AML-193 (cell line): ENCODE data around the gene RPS6KA4.

ENCODE experiments used
- DNase-seq, 2 experiments: peaks; one replicate each; lab custom pipeline; 2025; lab: John Stamatoyannopoulos, UW

RPS6KA4 gene

DNA sequence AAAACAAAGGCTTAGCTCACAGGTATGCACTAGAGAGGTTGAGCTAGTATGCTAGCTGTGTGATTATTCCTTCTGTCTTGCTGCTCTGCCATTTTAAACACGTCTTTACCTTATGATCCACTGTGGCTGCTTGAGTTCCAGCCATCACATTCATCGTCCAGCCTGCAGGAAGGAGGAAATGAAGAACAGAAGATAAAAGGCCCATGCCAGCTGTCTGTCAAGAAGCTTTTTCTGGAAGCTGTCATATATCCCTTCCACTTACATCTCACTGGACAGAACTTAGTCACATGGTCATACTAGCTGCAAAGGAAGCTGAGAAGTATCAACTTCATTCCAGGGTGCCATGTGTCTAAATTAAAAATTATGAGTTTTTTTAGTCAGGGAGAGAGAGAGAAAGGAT lies 31.6 kb upstream of the RPS6KA4 start:
- DNase-seq, result no peak

DNA sequence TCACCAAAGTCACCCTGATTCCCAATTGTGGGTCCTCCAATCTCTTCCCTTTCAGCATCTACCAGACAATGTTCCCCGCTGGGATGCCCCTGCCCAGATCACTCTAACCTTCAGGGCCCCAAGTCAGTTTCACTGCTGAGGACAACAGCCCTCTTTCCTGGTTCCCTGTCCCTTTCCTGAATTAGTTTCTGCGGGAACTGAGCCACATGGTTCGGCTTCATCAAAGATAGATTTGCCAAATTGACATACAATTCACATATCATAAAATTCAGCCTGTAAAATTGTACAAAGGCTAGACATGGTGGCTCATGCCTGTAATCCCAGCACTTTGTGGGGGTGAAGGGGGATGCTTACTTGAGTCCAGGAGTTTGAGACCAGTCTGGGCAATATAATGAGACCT lies 31.0 kb upstream of the RPS6KA4 start:
- no peak for DNase-seq

DNA sequence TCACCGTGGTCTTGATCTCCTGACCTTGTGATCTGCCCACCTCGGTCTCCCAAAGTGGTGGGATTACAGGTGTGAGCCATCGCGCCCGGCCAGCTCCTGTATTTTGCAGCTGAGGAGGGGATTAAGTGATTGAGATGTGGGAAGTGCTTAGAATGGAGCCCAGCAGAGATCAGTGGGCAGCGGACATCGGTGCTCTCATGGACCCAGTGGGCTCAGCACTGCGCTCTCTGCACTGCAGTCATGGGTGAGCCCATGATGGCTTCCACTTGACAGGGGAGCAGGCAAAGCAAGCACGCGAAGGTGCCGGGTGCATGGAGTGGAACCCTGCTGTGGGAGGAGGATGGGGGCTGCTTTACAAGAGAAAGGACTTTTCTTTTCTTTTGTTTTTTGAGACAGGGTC lies 28.1 kb upstream of the RPS6KA4 start:
- no peak for DNase-seq

DNA sequence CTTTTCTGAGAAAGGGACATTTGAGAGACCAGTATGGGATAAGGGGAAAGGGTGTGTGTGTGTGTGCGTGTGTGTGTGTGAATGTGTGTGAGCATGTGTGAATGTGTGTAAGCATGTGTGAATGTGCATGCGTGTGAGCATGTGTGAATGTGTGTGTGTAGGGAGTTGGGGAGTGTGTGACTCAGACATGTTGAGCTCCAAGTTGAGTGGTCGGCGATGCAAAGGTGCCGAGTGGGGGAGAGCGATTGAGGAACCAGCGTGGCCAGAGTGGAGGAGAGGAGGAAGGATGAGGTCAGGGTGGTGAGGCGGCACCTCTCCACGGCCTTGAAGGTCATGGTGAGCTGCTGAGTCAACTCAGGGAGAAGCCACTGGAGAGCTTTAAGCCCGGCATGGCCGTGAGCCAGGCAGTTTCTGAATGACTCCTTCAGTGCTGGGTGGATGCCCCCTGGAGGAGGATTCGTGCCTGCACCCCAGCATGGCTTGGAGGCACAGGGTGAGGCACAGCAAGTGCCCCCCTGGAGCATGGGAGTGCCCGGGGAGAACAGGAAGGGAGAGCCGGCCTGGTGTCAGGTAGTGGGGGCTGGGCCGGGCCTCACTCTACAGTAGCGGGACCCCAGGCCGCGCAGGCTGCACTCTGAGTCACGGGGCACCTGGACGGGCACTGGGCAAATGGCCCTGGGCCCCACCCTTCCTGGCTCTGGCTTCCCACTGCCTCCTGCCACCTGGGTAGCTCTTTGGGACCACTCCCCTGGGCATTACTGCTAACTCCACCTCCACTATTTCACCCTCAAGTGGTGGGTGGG lies 27.2 kb upstream of the RPS6KA4 start:
- peak; percentile 90 to 91 for DNase-seq

DNA sequence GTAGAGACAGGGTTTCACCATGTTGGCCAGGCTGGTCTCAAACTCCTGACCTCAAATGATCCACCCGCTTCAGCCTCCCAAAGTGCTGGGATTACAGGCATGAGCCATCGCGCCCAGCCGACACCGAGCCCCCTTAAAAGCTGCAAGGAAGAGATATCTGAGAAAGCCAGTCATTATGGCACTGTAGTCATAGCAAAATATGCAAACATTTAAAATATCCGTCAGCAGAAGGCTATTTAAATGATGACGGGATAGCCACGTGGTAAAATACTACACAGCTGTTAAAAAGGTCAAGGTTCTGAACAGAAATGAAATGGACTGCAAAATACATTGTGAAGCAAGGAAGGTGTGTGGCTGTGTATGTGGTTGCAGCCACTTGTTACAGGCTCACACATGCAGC lies 25.4 kb upstream of the RPS6KA4 start:
- no peak for DNase-seq

GRCh38 chr11:64334764-64335735 lies 23.9 kb upstream of the RPS6KA4 start:
- DNase-seq, result peak; percentile 81 to 88

- no peak for DNase-seq
Measured at GRCh38 chr11:64337538-64338249, 21.3 kb upstream of the RPS6KA4 start.

DNA sequence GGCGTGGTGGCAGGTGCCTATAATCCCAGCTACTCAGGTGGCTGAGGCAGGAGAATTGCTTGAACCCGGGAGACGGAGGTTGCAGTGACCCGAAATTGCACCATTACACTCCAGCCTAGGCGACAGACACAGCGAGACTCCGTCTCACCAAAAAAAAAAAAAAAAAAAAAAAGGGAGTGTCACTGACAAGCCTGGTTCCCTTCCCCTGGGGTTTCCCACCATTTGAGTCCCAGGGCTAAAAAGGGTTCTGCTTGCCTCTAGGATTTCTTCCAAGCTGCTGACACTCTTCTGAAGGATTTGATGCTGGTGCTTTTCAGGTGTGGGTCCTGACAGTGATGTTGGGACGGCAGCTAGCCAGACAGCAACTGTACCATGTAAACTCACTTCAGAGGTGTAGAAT lies 20.2 kb upstream of the RPS6KA4 start:
- no peak for DNase-seq

GRCh38 chr11:64339286-64339685 lies 19.7 kb upstream of the RPS6KA4 start:
- DNase-seq, result no peak

GRCh38 chr11:64339754-64340408 lies 19.1 kb upstream of the RPS6KA4 start, which contains the start of gene CCDC88B:
TSS of gene CCDC88B (plus strand) at chr11:64340204. CDS start at chr11:64340267, 63 bp downstream.
- peak; percentile 63 to 73 for DNase-seq

DNA sequence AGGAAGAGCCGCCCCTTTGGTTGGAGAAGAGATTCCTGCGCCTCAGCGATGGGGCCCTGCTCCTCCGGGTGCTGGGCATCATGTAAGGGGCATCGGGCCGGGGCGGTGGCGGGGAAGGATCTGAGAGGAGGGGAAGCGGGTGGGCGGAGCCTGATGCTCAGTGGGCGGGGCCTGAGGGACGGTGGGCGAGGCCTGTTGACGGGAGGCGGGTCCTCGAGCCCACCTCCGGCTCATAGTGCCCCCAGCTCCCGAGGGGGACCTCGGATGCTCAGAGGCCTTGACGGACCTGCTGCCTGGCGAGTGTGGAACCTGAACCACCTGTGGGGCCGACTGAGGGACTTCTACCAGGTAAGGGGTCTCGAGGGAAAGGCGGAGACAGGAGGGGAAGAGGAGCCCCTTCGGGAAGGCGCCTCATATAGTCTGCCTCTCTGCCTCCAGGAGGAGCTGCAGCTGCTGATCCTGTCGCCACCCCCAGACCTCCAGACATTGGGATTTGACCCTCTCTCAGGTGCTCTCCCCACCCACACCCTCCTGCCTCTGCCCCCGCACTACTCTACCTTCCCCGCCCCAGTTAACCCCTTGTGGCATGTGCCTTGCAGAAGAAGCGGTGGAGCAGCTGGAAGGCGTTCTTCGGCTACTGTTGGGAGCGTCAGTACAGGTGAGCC lies 18.2 kb upstream of the RPS6KA4 start:
- no peak for DNase-seq

DNA sequence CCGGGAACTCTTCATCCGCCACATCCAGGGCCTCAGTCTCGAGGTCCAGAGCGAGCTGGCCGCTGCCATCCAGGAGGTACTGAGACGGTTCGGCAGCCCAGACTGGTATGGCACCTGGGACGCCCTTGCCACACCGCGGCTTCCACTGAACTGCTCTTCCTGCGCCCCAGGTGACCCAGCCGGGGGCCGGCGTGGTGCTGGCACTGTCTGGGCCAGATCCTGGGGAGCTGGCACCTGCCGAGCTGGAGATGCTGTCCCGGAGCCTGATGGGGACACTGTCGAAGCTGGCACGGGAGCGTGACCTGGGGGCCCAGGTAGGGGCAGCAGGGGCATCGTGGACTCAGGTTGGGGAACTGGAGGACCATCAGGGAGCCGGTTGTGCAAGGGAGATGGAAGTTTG lies 17.5 kb upstream of the RPS6KA4 start:
- no peak for DNase-seq

- peak; percentile 58 to 79 for DNase-seq
Measured at GRCh38 chr11:64341851-64342791, 16.8 kb upstream of the RPS6KA4 start.

- no peak for DNase-seq
Measured at GRCh38 chr11:64342869-64343745, 15.9 kb upstream of the RPS6KA4 start.

GRCh38 chr11:64343767-64344559 lies 15.0 kb upstream of the RPS6KA4 start:
- DNase-seq, result peak in 1 of 2 experiments; percentile 7

DNA sequence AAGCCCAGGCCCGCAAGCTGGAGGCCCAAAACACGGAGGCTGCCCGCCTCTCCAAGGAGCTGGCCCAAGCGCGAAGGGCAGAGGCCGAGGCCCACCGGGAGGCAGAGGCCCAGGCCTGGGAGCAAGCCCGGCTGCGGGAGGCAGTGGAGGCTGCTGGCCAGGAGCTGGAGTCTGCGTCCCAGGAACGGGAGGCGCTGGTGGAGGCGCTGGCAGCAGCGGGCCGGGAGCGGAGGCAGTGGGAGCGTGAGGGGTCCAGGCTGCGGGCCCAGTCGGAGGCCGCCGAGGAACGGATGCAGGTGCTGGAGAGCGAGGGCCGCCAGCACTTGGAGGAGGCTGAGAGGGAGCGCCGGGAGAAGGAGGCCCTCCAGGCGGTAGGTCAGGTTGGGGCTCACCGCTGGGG lies 14.2 kb upstream of the RPS6KA4 start:
- DNase-seq, result no peak

DNA sequence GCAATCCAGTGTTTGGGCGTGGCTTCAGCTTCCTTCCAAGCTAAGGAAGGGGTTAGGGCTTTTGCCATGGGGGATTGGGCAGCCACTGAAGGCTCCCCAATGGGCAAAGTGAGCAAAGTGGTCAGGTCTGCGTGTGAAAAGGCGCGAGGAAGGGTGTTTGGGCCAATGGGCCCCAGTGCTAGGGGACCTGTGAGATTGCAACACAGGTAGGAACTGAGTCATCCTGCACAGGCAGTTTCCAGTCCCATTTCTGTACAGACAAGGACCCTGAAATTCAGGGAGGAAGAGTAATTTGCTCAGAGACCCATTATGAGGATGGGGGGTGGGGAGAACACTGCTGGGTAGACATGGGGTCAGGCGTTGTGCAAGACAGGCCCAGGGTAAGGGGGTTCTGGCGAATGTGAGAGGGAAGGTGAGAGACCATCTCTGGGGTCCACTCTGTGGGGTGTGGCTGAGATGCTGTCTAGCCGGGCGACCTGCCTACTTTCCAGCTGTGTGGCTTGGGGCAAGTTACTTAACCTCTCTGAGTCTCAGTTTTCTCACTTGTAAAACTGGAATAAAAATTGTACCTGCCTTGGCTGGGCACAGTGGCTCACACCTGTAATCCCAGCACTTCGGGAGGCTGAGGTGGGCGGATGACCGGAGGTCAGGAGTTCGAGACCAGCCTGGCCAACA lies 11.6 kb upstream of the RPS6KA4 start:
- DNase-seq, result peak in 1 of 2 experiments; percentile 18
